Type B pancreatic cell (in vitro differentiated cells): ENCODE results near the gene D2HGDH. TPM values are rescaled to one million over a fixed set of nuclear protein-coding genes. Genes with fewer than 3 reads are reported as not detected.

ENCODE experiments used
- DNase-seq: peaks from one replicate; pipeline ENCODE4 v3.0.0; 2021; ENCODE audit warnings: mixed read lengths; ENCODE audit not compliant: unreplicated experiment; ENCODE audit errors: extremely low spot score
- H3K27ac Mint-ChIP-seq: 2 replicates; pipeline ENCODE4 v1.8.0; 2021; ENCODE audit warnings: mild to moderate bottlenecking, mixed read lengths
- H3K27me3 Mint-ChIP-seq: 2 replicates; pipeline ENCODE4 v1.8.0; 2021; ENCODE audit warnings: mixed read lengths
- H3K36me3 Mint-ChIP-seq: 2 replicates; pipeline ENCODE4 v1.8.0; 2021; ENCODE audit warnings: mixed read lengths
- H3K4me1 Mint-ChIP-seq: one replicate; pipeline ENCODE4 v1.8.0; 2021; ENCODE audit warnings: mixed read lengths; ENCODE audit not compliant: unreplicated experiment
- H3K4me3 Mint-ChIP-seq: 2 replicates; pipeline ENCODE4 v1.8.0; 2021; ENCODE audit warnings: mild to moderate bottlenecking, mixed read lengths
- H3K9me3 Mint-ChIP-seq: 2 replicates; pipeline ENCODE4 v1.8.0; 2021; ENCODE audit warnings: mixed read lengths
- total RNA-seq: library from RNA; stranded (reverse); gene quantifications from 2 replicates; pipeline ENCODE4 v1.2.1, GENCODE V29; 2021; ENCODE audit warnings: low replicate concordance
- TF ChIP-seq, protein P1 (sequence below): fragments of 200-600 bp; sonication (generic); conservative IDR thresholded peaks from 2 replicates; pipeline ENCODE4 v1.5.0; 2021; ENCODE audit warnings: antibody characterized with exemption, mild to moderate bottlenecking

Gene D2HGDH
- total RNA-seq, 1 donor from 2014 or later: 36.0 TPM

DNA sequence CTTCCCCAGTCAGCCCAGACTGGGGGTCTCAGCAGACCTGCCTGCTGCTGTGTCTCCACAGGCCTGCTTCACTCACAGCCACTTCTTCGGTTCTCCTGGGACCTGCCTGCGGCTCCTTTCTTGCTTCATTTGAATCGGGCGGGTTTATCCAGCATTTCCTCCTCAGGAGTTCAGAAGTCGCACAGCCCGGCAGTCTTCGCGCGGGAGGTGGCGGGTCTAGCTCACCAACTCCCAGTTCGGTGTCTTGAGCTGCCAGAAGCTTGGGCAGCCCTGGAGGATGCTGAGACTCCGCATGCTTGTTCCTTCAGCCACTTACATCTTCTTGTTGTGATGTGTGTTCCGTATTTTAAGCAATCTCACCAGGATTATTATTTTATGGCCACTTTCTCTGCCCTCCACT, 10.8 kb downstream of the D2HGDH start:
- H3K27ac Mint-ChIP-seq: no peak overlapping the region
- peaks cover 22% of the 10 kb centered on the region for H3K36me3 Mint-ChIP-seq
- no peaks in the 10 kb centered on the region for H3K27me3 Mint-ChIP-seq
- no peak for DNase-seq
- peaks cover 8% of the 10 kb centered on the region for H3K9me3 Mint-ChIP-seq
- H3K4me1 Mint-ChIP-seq: no peaks in the 10 kb centered on the region
- no peak overlapping the region for H3K4me3 Mint-ChIP-seq
- TF ChIP-seq, protein P1, sequence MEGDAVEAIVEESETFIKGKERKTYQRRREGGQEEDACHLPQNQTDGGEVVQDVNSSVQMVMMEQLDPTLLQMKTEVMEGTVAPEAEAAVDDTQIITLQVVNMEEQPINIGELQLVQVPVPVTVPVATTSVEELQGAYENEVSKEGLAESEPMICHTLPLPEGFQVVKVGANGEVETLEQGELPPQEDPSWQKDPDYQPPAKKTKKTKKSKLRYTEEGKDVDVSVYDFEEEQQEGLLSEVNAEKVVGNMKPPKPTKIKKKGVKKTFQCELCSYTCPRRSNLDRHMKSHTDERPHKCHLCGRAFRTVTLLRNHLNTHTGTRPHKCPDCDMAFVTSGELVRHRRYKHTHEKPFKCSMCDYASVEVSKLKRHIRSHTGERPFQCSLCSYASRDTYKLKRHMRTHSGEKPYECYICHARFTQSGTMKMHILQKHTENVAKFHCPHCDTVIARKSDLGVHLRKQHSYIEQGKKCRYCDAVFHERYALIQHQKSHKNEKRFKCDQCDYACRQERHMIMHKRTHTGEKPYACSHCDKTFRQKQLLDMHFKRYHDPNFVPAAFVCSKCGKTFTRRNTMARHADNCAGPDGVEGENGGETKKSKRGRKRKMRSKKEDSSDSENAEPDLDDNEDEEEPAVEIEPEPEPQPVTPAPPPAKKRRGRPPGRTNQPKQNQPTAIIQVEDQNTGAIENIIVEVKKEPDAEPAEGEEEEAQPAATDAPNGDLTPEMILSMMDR: no peak

GRCh38 chr2:241746084-241746483, 11.7 kb downstream of the D2HGDH start:
- no peak overlapping the region for H3K27ac Mint-ChIP-seq
- no peak for DNase-seq
- TF ChIP-seq, protein P1: no peak
- no peak overlapping the region for H3K4me3 Mint-ChIP-seq
- H3K4me1 Mint-ChIP-seq: no peaks in the 10 kb centered on the region
- no peaks in the 10 kb centered on the region for H3K27me3 Mint-ChIP-seq
- H3K9me3 Mint-ChIP-seq: peaks cover 8% of the 10 kb centered on the region
- H3K36me3 Mint-ChIP-seq: peaks cover 22% of the 10 kb centered on the region

DNA sequence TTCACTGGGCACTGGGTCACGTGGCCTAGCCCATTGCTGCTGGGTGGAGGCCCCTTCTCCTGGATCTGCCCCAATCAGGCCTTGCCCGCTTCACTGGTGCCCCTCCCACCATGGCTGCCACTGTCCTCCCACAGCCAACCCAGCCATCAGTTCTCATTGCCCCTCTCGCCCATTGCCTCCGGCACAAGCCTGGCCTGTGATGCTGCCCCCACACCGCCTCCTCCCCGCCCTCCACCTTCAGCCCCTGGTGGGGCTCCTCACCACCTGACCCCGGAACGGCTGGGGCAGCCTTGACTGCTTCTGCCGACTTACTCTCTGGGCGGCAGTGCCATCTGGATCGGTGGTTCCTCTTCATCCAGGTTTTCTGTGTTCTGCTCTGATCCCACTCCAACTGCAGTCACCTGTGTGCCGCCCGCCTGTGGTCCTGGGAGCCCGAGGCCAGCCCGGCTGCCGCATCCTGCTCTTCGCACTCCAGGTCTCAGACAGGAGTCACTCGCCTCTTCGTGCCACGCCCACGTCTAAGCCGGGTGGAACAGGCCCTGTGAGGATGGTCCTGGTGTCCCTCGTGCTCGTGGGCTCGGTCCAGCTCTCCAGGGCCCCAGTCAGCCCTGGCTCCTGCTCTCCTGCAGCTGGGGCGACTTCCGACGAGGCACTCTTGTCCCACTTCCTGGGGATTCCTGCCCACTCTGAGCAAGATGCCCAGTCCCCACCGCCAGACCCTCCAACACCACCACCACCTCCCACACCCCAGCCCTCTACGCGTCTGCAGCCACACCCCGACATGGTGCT, 14.2 kb downstream of the D2HGDH start:
- no peaks in the 10 kb centered on the region for H3K27me3 Mint-ChIP-seq
- H3K9me3 Mint-ChIP-seq: peaks cover 8% of the 10 kb centered on the region
- DNase-seq: no peak
- H3K36me3 Mint-ChIP-seq: peaks cover 22% of the 10 kb centered on the region
- no peak overlapping the region for H3K27ac Mint-ChIP-seq
- TF ChIP-seq, protein P1: no peak
- no peak overlapping the region for H3K4me3 Mint-ChIP-seq
- no peaks in the 10 kb centered on the region for H3K4me1 Mint-ChIP-seq

- Mint-ChIP-seq H3K4me1 (no peaks in the 10 kb centered on the region), H3K27me3 (no peaks in the 10 kb centered on the region), H3K27ac (no peak overlapping the region), H3K9me3 (peaks cover 8% of the 10 kb centered on the region), H3K4me3 (no peak overlapping the region), H3K36me3 (peaks cover 18% of the 10 kb centered on the region)
- no peak for DNase-seq
- TF ChIP-seq, protein P1: no peak
Observed at GRCh38 chr2:241750076-241750840, 15.8 kb downstream of the D2HGDH start.

GRCh38 chr2:241751152-241751551, 16.7 kb downstream of the D2HGDH start:
- DNase-seq: no peak
- Mint-ChIP-seq H3K27ac (no peak overlapping the region), H3K27me3 (no peaks in the 10 kb centered on the region), H3K4me3 (no peak overlapping the region), H3K4me1 (no peaks in the 10 kb centered on the region), H3K36me3 (peaks cover 9% of the 10 kb centered on the region), H3K9me3 (no peaks in the 10 kb centered on the region)
- TF ChIP-seq, protein P1: no peak
